Measurements from ENCODE around the gene MXI1.
"Not testable (repeated sequence)": the region's sequence is repeated elsewhere in the genome, so short reads cannot be mapped to it uniquely, and the experiment has no call there.

Gene MXI1

DNA sequence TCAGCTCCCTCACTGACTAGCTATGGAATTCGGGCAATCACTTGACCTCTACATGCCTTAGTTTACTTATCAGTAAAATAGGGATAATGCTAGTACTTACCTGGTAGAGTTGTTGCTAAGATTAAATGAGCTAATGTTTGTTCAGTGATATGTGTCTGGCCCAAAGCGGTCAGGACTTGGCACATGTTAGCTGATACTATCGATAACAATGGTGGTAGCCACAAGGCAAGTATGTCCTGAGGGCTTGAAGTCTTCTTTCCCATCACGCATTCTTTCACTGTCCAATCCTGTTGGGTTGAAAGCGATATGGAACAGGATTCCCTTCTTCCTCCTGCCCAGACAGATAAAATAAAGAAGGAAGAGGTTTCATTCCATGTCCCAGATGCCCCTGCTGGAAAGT is 25.5 kb upstream of the MXI1 start:
- no peak for DNase-seq

GRCh38 chr10:110184398-110184797 is 23.0 kb upstream of the MXI1 start:
- DNase-seq, result no peak

GRCh38 chr10:110185646-110186182 is 21.7 kb upstream of the MXI1 start:
- not testable (repeated sequence) for DNase-seq

DNA sequence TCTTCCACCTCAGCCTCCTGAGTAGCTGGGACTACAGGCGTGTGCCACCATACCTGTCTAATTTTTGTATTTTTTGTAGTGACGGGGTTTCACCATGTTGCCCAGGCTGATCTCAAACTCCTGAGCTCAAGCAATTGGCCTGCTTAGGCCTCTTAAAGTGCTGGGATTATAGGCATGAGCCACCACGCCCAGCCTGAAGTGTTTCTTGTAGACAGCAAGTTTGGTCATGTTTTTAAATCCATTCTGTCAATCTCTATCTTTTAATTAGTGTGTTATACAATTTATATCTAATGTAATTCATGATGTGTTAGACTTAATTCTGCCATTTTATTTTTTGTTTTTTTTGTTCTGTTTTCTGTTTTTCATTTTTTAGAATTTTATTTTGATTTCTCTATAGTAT is 17.2 kb upstream of the MXI1 start:
- no peak for DNase-seq

DNA sequence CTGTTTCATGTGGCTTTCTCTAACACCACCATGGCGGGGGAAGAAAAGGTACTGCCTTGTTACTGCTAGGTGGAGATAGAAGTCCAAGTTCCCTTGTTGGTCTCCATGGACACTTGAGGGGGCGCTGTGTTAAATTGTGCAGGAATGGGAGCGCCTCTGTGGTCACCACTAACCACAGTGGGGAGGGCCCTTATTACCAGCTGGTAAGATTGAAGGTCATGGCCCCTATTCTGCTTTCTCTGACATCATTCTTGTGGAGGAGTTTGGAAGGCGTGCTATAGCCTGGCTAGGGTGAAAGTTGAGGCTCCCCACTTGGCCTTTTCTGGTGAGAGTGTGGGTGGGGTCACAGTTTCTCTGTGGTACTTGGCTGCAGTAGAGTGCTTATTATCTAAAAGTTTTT is 14.9 kb upstream of the MXI1 start:
- peak; percentile 84 to 88 for DNase-seq

DNA sequence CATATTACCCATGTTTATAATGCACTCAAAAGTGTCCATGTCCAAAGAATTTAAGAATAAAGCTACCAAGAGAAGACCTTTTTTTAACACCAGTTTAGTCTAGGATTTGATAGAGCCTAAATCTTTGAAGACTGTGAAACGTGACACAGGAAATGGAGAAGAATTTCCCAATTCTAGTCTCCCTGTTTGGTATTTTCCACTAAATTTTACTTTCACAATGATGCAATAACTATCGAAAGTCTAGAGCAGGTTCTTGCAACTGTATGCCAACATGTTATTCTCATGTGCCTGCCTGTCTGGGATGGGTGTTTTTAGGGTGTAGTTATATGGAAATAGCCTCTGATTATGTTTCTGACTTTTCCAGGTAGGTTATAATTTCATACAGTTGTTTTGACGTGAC is 6.9 kb upstream of the MXI1 start:
- DNase-seq, result peak in 1 of 2 donors; percentile 63

- DNase-seq, result not testable (repeated sequence)
Observed at GRCh38 chr10:110201046-110201445, 6.4 kb upstream of the MXI1 start.

GRCh38 chr10:110203500-110204455 is 3.6 kb upstream of the MXI1 start:
- no peak for DNase-seq

DNA sequence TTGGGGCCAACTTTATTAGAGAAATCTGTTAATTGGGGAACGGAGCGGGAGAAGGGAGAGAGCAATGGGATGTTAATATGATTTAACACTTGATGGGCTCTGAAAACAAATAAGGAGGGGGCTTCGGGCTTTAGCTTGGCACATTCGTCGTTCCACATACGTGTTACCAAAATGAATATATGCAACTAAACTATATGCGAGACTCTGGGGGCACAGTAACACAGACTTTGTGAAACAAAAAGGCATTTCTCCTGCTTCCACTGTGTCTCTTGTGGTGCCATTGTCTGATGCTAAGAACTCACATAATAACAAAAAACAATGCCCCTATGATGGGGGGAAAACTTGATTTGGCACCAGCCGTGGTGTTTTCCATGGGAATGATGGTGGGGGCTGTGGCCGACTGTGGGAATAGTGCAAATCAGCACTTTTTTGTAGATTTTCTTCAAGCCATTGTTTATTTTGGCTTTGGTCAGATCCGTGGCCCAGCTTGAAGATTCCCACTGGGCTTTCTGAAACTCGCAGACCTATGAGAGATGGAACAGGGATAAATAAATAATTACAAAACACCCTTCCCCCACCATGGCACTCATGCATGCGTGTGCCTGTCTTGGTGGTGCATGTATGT is 2.2 kb upstream of the MXI1 start:
- DNase-seq, result no peak

GRCh38 chr10:110207805-110208613 is 604 bp downstream of the MXI1 start:
- peak; percentile 53 to 58 for DNase-seq

DNA sequence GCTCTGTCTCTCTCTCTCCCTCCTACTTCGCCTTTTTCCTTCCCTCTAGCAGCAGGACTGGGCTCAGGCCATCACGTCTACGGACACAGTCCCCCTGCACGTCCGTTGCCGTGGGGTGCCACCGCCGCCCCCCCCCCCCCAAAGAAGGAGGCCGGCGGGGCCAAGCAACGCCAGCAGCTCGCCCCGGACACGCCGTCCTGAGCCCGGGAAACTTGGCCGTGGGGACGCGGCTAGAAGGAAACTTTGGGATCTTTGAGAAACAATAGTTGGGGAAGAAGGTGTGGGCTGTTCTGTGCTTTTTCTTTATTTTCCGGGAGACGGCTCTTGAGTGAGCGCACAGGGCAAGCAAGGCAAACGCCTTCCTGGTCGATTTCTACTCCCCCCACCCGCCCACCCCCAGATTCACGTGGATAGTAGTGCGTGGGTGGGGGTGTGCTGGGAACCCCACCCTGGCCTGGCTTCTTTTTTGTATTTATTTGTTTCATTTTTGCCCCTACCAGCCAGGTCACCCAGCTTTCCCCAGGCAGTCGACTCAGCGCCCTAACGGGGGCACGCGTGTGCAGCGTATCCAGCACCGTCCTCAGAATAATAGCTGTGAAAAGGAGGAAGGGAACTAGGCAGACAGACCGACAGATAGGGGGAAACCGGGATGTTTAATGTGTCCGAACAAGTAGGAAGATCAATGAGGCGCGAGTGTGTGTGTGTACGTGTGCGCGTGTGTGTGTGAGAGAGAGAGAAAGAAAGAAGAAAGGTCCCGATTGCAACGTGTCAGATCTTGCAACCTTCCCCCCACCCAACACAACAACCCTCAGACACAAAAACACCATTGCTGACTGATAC is 1.4 kb downstream of the MXI1 start:
- DNase-seq, result peak; percentile 33 to 42

DNA sequence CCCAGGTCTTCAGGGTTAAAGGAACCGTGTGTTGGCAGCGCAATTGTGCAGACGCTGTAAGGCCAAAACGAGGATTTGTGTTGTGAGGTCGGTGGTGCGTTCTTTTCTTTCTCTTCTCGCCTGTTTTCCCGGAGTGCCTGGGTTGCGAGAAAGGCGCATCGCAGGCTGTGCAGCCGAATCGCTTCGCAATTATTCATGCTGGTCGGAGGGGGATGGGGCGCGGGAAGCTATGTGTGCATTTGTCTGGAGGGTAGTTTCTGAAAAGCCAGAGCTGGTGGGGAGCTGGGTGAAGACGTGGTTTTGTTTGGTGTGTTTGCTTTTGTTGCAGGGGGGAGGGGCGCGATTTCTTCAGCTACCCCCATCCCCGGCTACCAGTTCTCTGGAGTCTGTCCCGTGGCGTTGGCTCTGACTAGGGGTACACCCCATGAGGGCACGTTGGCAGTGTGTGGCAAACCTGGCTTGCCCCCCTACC is 2.1 kb downstream of the MXI1 start:
- peak in 1 of 2 donors; percentile 20 for DNase-seq

DNA sequence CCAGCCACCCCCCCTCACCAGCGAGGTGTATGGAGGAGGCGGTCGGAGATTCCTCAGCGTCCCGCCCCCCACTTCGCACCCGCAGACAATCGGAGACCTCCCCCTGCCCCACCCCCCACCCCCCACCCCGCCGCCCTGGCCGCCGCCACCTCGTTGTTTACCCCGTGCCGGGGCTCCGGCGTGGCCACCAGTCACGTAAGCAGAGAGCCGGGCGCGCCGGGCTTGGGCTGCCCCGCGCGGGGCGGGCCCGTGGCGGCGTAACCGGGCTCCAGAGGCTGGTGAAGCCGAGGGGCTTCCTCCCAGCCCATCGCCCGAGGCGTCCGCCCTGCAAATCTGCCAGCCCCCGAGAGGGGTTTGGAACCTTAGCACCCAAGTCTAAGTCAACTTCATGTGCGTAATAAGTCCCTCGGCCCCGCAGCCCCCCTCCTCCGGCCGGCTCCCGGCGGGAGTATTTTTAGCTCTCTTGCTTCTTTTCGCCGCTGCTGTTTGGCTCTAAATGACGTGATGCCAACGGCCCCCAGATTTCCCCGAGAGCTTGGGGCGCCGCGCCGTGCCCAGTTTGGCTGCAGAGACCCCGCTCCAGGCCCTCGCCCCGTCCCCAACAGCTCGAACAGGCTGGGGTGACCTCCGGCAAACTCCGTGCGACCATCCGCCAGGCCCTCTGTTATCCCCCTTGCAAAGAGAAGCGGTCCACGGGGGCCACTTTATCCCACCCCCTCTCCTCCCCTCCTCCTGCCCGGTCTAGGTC is 2.7 kb downstream of the MXI1 start:
- DNase-seq, result no peak

DNA sequence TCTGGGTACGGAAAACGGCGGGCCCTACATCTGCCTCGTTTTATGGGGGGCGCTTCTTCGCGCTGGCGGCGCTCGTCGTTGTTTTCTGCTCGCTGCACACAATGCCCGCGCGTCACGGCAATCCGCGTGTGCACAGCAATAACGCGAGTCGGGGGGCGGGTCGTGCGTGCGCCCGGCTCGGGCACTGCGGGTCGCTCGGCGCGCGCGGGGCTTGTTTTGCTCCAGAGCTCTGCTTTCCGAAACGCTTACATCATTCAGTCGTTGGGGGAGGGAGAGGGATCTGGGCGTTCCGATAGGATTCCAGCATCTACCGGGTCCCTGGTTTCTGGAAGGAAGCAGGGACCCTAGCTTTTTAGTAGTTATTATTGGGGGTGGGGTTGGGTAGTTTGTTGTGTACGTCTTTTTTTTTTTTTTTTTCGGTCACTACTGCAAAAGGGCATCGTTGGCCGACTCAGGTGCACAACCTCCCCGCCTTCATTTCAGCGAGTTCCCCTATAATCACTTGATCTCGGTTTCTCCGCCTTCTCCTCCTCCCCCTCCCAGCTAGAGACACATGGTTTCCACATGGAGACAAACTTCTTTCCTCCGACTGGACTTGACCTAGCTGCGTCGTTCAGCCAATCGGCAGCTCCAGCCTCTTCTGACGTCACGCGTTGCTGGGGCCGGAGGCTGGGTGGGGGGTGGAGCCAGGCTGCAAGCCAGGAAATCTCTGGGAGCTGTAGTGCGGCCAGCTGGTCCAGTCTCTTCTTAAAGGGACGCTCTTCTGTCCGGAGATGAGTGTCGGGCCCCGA is 3.5 kb downstream of the MXI1 start:
- DNase-seq, result peak; percentile 98 to 99

GRCh38 chr10:110211465-110211843 is 4.0 kb downstream of the MXI1 start:
- DNase-seq, result no peak

- peak; percentile 74 to 76 for DNase-seq
Observed at GRCh38 chr10:110212119-110213006, 5.0 kb downstream of the MXI1 start.

- DNase-seq, result no peak
Observed at GRCh38 chr10:110214371-110214826, 7.0 kb downstream of the MXI1 start.

- peak in 1 of 2 donors; percentile 12 for DNase-seq
Observed at GRCh38 chr10:110215286-110216170, 8.1 kb downstream of the MXI1 start.
